ENCODE results near the gene SH3RF3. TPM values are rescaled to one million over a fixed set of nuclear protein-coding genes. Genes with fewer than 3 reads are reported as not detected.

Gene SH3RF3
- total RNA-seq, 2 donors from 2014 or later, result 1.4 to 17.0 TPM

DNA sequence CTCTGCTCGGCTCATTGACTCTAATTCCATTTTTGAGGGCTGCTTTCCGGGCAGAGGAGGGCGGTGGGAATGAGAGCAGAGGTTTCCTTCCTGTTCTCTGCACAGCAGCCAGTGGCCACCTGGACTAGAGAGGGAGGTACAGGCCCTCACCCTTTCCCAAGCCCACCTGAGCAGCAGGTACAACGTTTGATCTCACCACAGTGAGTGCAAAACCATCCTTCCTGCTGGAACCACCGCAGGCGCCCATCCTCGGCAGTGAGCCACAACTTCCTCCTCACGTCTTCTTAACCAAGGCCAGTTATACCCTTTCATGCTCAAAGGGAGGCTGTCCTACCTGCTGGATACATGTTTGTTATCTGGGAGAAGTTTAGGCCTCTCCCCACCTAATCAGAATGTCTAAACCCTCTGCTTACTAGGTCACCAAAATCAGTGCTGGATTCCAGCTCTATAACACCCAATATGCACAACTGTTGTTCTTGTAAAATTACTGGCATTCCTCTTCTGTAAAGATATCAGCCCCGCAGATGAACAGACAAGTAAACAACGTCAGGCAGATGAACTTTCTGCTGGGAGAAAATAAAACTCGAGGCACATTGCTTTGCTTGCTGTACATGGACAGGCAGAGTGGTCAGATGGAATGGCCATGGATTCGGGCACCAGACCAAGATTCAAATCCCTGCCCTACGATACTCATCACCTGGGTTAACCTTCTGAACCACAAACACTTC is 191.4 kb downstream of the SH3RF3 start:
- intact Hi-C loops (cut with DNase I), result loop anchor here (5.0 to 10.0 kb wide), 3 partner anchors 76 to 192 kb away; no protein-coding TSS in a partner anchor
- no peak for DNase-seq (ENCODE audit: low spot score)
- TF ChIP-seq POLR2AphosphoS5 (IDR thresholded peaks at IDR 0.05), result no peak
- TF ChIP-seq POLR2A (IDR thresholded peaks at IDR 0.05), result no peak
- TF ChIP-seq, protein P1, sequence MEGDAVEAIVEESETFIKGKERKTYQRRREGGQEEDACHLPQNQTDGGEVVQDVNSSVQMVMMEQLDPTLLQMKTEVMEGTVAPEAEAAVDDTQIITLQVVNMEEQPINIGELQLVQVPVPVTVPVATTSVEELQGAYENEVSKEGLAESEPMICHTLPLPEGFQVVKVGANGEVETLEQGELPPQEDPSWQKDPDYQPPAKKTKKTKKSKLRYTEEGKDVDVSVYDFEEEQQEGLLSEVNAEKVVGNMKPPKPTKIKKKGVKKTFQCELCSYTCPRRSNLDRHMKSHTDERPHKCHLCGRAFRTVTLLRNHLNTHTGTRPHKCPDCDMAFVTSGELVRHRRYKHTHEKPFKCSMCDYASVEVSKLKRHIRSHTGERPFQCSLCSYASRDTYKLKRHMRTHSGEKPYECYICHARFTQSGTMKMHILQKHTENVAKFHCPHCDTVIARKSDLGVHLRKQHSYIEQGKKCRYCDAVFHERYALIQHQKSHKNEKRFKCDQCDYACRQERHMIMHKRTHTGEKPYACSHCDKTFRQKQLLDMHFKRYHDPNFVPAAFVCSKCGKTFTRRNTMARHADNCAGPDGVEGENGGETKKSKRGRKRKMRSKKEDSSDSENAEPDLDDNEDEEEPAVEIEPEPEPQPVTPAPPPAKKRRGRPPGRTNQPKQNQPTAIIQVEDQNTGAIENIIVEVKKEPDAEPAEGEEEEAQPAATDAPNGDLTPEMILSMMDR (IDR thresholded peaks at IDR 0.05), result no peak
- Histone ChIP-seq H3K9me3 (no peaks in the 10 kb centered on the region), H3K27ac (no peak overlapping the region), H3K4me3 (no peak overlapping the region), H3K36me3 (no peaks in the 10 kb centered on the region), H3K27me3 (replicated peaks; ENCODE audit: insufficient read depth) (no peaks in the 10 kb centered on the region), H3K4me1 (replicated peaks) (peaks cover 18% of the 10 kb centered on the region)
- 80% methylated on average over 13 of the region's 13 CpGs for WGBS

DNA sequence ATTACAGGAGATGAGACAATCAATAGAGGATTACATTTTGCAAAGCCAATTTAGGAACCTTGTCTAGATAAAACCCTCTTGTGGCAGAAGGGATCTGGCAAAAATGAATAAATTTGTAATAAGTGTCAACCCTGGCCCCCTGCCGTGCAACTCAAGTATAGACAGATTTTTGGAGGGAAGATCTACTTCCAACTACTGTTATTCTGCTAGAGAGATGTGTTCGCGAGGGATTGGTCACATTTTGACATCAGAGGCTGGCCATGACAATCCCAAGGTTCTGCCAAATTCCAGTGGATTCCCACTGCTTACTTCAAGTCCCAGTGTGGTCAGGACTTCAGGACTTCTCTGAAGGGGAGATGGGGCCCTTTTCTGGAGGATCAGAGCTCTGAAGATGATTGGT is 192.6 kb downstream of the SH3RF3 start:
- intact Hi-C loops (cut with DNase I), result loop anchor here (5.0 to 10.0 kb wide), 3 partner anchors 77 to 191 kb away; no protein-coding TSS in a partner anchor
- H3K9me3 ChIP-seq, result no peaks in the 10 kb centered on the region
- TF ChIP-seq POLR2AphosphoS5 (IDR thresholded peaks at IDR 0.05), result no peak
- peak overlapping the region; percentile 57 to 61 for H3K27ac ChIP-seq
- H3K4me1 ChIP-seq (replicated peaks), result peaks cover 21% of the 10 kb centered on the region
- H3K36me3 ChIP-seq, result no peaks in the 10 kb centered on the region
- no peaks in the 10 kb centered on the region for H3K27me3 ChIP-seq (replicated peaks; ENCODE audit: insufficient read depth)
- DNase-seq (ENCODE audit: low spot score), result no peak
- 33% methylated on average over 3 of the region's 3 CpGs for WGBS
- no peak overlapping the region for H3K4me3 ChIP-seq

DNA sequence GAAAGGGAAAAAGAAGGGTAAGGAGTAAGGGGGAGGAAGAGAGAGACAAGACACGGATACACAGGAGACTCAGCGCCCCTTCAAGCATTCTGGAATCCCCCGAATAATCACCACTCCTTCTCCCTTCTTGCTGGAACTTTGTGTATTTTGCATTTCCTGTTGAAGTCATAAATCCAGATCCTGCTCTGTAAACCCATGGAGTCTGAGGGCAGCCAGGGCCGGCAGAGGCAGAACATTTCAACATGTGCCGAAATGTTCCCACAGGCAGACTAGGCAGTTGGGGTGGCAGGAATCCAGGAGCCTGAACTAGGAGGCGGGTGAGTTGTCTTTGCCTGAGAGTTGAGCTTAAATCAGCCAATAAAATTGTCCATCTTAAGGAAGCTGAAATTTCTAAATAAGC is 193.1 kb downstream of the SH3RF3 start:
- peak; percentile 95 for DNase-seq (ENCODE audit: low spot score)
- H3K36me3 ChIP-seq, result no peaks in the 10 kb centered on the region
- no peak overlapping the region for H3K4me3 ChIP-seq
- H3K9me3 ChIP-seq, result no peaks in the 10 kb centered on the region
- intact Hi-C loops (cut with DNase I), result loop anchor here (5.0 to 10.0 kb wide), 3 partner anchors 77 to 190 kb away; no protein-coding TSS in a partner anchor
- H3K27me3 ChIP-seq (replicated peaks; ENCODE audit: insufficient read depth), result no peaks in the 10 kb centered on the region
- H3K4me1 ChIP-seq (replicated peaks), result peaks cover 21% of the 10 kb centered on the region
- TF ChIP-seq POLR2AphosphoS5 (IDR thresholded peaks at IDR 0.05) (peak; percentile 94), POLR2A (IDR thresholded peaks at IDR 0.05) (no peak)
- TF ChIP-seq, protein P1 (IDR thresholded peaks at IDR 0.05), result no peak
- 10% methylated on average over 6 of the region's 6 CpGs for WGBS
- peak overlapping the region; percentile 57 to 61 for H3K27ac ChIP-seq

GRCh38 chr2:109322641-109323040 is 193.6 kb downstream of the SH3RF3 start:
- Histone ChIP-seq H3K36me3 (no peaks in the 10 kb centered on the region), H3K4me1 (replicated peaks) (peaks cover 19% of the 10 kb centered on the region), H3K27ac (no peak overlapping the region), H3K9me3 (no peaks in the 10 kb centered on the region), H3K4me3 (no peak overlapping the region), H3K27me3 (replicated peaks; ENCODE audit: insufficient read depth) (no peaks in the 10 kb centered on the region)
- TF ChIP-seq POLR2A (IDR thresholded peaks at IDR 0.05) (no peak), POLR2AphosphoS5 (IDR thresholded peaks at IDR 0.05) (no peak)
- TF ChIP-seq, protein P1 (IDR thresholded peaks at IDR 0.05), result no peak
- 13% methylated on average over 1 of the region's 1 CpG for WGBS
- intact Hi-C loops (cut with DNase I), result loop anchor here (5.0 to 10.0 kb wide), 3 partner anchors 78 to 190 kb away; no protein-coding TSS in a partner anchor
- no peak for DNase-seq (ENCODE audit: low spot score)

DNA sequence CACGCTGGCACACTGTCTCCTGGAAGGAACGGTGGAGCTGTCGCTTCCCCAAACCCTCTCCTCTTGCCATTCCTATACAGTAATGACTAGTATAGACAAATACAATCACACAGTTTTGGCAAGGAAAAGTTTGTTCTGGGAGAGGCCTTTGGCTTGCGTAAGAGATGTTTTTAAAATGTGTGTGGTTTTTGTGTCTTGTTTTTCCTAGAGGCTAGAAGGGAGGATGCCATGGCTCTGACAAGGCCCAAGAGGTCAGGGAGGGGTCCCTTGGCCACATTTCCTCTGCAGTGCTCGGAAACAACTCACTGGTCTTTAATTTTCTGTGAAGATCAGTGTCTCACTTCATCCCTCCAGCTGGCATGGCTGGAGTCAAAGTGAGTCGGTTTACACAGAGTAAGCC is 195.9 kb downstream of the SH3RF3 start:
- H3K27me3 ChIP-seq (replicated peaks; ENCODE audit: insufficient read depth), result no peaks in the 10 kb centered on the region
- intact Hi-C loops (cut with DNase I), result loop anchor here (5.0 to 10.0 kb wide), 3 partner anchors 80 to 187 kb away; no protein-coding TSS in a partner anchor
- H3K4me3 ChIP-seq, result no peak overlapping the region
- H3K4me1 ChIP-seq (replicated peaks), result peaks cover 17% of the 10 kb centered on the region
- no peaks in the 10 kb centered on the region for H3K36me3 ChIP-seq
- H3K9me3 ChIP-seq, result no peaks in the 10 kb centered on the region
- TF ChIP-seq POLR2AphosphoS5 (IDR thresholded peaks at IDR 0.05) (peak; percentile 76), POLR2A (IDR thresholded peaks at IDR 0.05) (no peak)
- TF ChIP-seq, protein P1 (IDR thresholded peaks at IDR 0.05), result no peak
- WGBS, result 27% methylated on average over 6 of the region's 6 CpGs
- H3K27ac ChIP-seq, result peak overlapping the region in 1 of 2 donors; percentile 21
- peak; percentile 53 for DNase-seq (ENCODE audit: low spot score)
